ENCODE results near the gene LPP. TPM values are rescaled to one million over a fixed set of nuclear protein-coding genes. Genes with fewer than 3 reads are reported as not detected.

LPP gene
- total RNA-seq, 1 donor = 77.4 TPM

DNA sequence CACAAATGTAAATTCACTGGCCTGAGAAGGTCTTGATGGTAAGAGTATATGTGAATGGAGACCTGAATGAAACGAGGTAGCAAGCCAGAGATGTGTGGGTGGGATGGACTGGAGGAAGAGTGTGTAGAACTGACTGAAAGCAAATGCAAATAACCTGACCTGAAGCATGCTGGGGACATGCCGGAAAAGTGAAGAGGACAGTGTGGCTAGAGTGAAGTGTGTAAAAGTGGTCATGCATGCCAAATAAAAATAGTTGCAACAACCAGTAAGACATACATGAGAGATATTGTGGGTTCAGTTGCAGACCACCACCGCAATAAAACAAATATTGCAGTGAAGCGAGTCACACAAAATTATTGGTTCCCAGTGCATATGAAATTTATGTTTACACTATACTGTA, 82.3 kb downstream of the LPP start:
- no peak for DNase-seq (ENCODE audit: insufficient read length, low spot score, missing footprints)
- no peak overlapping the region for H3K4me3 ChIP-seq (ENCODE audit: insufficient read depth, low read length)
- H3K9me3 ChIP-seq (ENCODE audit: low read depth, low read length) = no peaks in the 10 kb centered on the region
- no peak overlapping the region for H2AFZ ChIP-seq (ENCODE audit: low read length)
- H3K4me1 ChIP-seq (ENCODE audit: insufficient read depth, low read length) = peaks cover 26% of the 10 kb centered on the region
- H3K79me2 ChIP-seq (ENCODE audit: insufficient read depth, low read length) = peaks cover 87% of the 10 kb centered on the region
- no peaks in the 10 kb centered on the region for H3K27me3 ChIP-seq (ENCODE audit: insufficient read depth, low read length)
- no peak overlapping the region for H3K4me2 ChIP-seq (ENCODE audit: insufficient read depth, low read length)
- H3K27ac ChIP-seq (ENCODE audit: low read depth, low read length) = no peak overlapping the region
- H3K36me3 ChIP-seq (ENCODE audit: insufficient read depth, low read length) = no peaks in the 10 kb centered on the region
- H4K20me1 ChIP-seq (ENCODE audit: insufficient read depth, low read length) = peaks cover 16% of the 10 kb centered on the region
- TF ChIP-seq, protein P1, sequence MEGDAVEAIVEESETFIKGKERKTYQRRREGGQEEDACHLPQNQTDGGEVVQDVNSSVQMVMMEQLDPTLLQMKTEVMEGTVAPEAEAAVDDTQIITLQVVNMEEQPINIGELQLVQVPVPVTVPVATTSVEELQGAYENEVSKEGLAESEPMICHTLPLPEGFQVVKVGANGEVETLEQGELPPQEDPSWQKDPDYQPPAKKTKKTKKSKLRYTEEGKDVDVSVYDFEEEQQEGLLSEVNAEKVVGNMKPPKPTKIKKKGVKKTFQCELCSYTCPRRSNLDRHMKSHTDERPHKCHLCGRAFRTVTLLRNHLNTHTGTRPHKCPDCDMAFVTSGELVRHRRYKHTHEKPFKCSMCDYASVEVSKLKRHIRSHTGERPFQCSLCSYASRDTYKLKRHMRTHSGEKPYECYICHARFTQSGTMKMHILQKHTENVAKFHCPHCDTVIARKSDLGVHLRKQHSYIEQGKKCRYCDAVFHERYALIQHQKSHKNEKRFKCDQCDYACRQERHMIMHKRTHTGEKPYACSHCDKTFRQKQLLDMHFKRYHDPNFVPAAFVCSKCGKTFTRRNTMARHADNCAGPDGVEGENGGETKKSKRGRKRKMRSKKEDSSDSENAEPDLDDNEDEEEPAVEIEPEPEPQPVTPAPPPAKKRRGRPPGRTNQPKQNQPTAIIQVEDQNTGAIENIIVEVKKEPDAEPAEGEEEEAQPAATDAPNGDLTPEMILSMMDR (IDR thresholded peaks at IDR 0.05; ENCODE audit: extremely low read depth, low read depth, low read length) = no peak

DNA sequence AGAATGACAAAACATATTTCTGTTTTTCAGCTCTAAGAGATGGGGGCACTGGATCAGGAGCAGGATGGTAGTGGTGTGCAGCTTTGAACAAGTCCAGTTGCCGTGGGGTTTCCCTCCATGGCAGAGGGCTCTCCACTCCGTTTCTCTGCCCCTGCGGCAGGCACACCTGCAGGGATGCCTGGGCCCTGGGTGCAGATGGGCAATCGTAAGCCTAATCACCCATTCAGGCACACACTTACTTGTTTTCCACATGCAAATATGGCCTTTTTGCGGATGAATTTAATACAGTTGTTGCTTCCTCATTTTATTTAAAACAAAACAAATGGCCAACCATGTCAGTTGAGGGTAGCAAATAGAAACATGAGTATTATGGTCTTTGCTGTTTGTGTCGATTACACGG, 85.1 kb downstream of the LPP start:
- Histone ChIP-seq H4K20me1 (ENCODE audit: insufficient read depth, low read length) (peaks cover 11% of the 10 kb centered on the region), H3K79me2 (ENCODE audit: insufficient read depth, low read length) (peaks cover 79% of the 10 kb centered on the region), H3K4me3 (ENCODE audit: insufficient read depth, low read length) (no peak overlapping the region), H3K4me1 (ENCODE audit: insufficient read depth, low read length) (peaks cover 30% of the 10 kb centered on the region), H3K27ac (ENCODE audit: low read depth, low read length) (no peak overlapping the region), H3K27me3 (ENCODE audit: insufficient read depth, low read length) (no peaks in the 10 kb centered on the region), H3K9me3 (ENCODE audit: low read depth, low read length) (no peaks in the 10 kb centered on the region), H3K4me2 (ENCODE audit: insufficient read depth, low read length) (no peak overlapping the region), H2AFZ (ENCODE audit: low read length) (no peak overlapping the region), H3K36me3 (ENCODE audit: insufficient read depth, low read length) (no peaks in the 10 kb centered on the region)
- no peak for DNase-seq (ENCODE audit: insufficient read length, low spot score, missing footprints)
- TF ChIP-seq, protein P1 (IDR thresholded peaks at IDR 0.05; ENCODE audit: extremely low read depth, low read depth, low read length) = no peak

DNA sequence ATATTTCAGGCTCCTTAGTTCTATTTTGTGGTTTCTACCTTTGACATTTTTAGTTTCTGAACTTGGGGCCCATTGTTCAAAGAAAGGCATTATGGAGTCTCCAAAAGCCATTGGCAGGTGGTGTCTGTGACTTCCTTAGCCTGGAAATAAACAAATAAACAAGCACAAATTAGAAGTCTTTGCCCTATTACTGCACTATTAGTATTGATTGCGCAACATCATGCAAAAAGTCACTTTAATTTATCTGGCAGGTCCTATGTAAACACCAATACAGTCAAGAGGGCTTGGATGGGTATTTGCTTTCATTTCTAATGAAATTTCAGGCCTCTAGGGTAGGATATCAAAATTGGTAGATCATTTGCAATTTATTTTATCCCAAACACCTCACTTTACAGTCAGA, 85.6 kb downstream of the LPP start:
- Histone ChIP-seq H3K27me3 (ENCODE audit: insufficient read depth, low read length) (no peaks in the 10 kb centered on the region), H3K4me3 (ENCODE audit: insufficient read depth, low read length) (no peak overlapping the region), H3K36me3 (ENCODE audit: insufficient read depth, low read length) (no peaks in the 10 kb centered on the region), H3K27ac (ENCODE audit: low read depth, low read length) (no peak overlapping the region), H3K9me3 (ENCODE audit: low read depth, low read length) (no peaks in the 10 kb centered on the region), H3K4me1 (ENCODE audit: insufficient read depth, low read length) (peaks cover 30% of the 10 kb centered on the region), H3K79me2 (ENCODE audit: insufficient read depth, low read length) (peaks cover 76% of the 10 kb centered on the region), H2AFZ (ENCODE audit: low read length) (no peak overlapping the region), H4K20me1 (ENCODE audit: insufficient read depth, low read length) (peaks cover 10% of the 10 kb centered on the region), H3K4me2 (ENCODE audit: insufficient read depth, low read length) (no peak overlapping the region)
- no peak for DNase-seq (ENCODE audit: insufficient read length, low spot score, missing footprints)
- TF ChIP-seq, protein P1 (IDR thresholded peaks at IDR 0.05; ENCODE audit: extremely low read depth, low read depth, low read length) = no peak

DNA sequence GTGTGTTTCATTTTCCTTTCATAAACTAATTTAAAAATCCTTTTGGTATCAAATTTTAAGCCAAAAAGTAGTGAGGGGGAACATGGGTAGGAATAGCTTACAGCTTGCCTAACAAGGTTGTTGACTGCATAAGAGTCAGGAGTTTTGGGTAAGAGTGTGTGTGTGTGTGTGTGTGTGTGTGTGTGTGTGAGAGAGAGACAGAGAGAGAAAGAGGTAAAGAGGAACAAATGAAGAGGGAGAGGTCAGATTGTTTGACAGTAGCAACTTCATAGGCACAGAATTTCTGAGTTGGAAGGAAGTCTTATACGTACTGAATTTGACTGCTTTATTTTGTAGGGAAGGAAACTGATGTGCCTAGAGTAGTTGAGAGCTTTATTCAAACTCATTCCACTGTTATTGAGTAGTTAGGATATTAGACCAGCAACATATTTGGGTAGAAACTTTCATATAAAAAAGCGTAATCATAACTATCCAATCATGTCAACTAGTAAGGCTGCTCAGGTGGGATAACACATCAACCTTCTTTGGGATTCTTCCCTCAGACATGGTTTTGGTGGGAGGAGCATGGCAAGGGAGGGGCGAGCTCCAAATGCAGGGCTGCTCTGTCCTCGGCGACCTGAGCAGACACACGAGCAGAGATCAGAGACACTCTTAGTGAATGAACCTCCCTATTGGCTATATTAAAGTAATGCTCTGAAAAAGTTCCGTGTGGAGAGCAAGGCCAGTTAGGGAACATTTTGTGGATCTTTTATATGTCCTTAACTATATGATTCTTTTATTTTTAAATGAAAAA, 86.4 kb downstream of the LPP start:
- H3K4me2 ChIP-seq (ENCODE audit: insufficient read depth, low read length) = no peak overlapping the region
- peaks cover 9% of the 10 kb centered on the region for H4K20me1 ChIP-seq (ENCODE audit: insufficient read depth, low read length)
- H3K9me3 ChIP-seq (ENCODE audit: low read depth, low read length) = no peaks in the 10 kb centered on the region
- no peaks in the 10 kb centered on the region for H3K36me3 ChIP-seq (ENCODE audit: insufficient read depth, low read length)
- H2AFZ ChIP-seq (ENCODE audit: low read length) = no peak overlapping the region
- DNase-seq (ENCODE audit: insufficient read length, low spot score, missing footprints) = no peak
- H3K4me1 ChIP-seq (ENCODE audit: insufficient read depth, low read length) = peaks cover 31% of the 10 kb centered on the region
- H3K27ac ChIP-seq (ENCODE audit: low read depth, low read length) = no peak overlapping the region
- TF ChIP-seq, protein P1 (IDR thresholded peaks at IDR 0.05; ENCODE audit: extremely low read depth, low read depth, low read length) = no peak
- H3K4me3 ChIP-seq (ENCODE audit: insufficient read depth, low read length) = no peak overlapping the region
- H3K27me3 ChIP-seq (ENCODE audit: insufficient read depth, low read length) = no peaks in the 10 kb centered on the region
- H3K79me2 ChIP-seq (ENCODE audit: insufficient read depth, low read length) = peaks cover 74% of the 10 kb centered on the region
